Kidney (tissue), 14 donors: Measurements from ENCODE around the gene PYGB. TPM values are rescaled to one million over a fixed set of nuclear protein-coding genes. Genes with fewer than 3 reads are reported as not detected.
A peak's percentile ranks its signal among the peaks of the same experiment; 100 is the strongest.
"Not testable (repeated sequence)": the region's sequence is repeated elsewhere in the genome, so short reads cannot be mapped to it uniquely, and the experiment has no call there.

Experiments used
- DNase-seq, 5 donors: peaks; one replicate each; pipeline ENCODE4 v3.0.0-alpha.2; 2013 to 2020
- FAIRE-seq: peaks from 2 replicates; lab custom pipeline; 2012; peaks lifted over from hg19 to GRCh38; lab: Jason Lieb, UNC
- H3K27ac ChIP-seq, 2 donors: one replicate each; pipeline ENCODE4 v1.7.0; 2013; ENCODE audit warnings: low read depth in 2 of 2, low read length in 2 of 2, inconsistent platforms in 1 of 2
- H3K27me3 ChIP-seq: one replicate; pipeline ENCODE4 v1.7.1; 2013; ENCODE audit warnings: low read length, inconsistent platforms; ENCODE audit not compliant: control insufficient read depth, insufficient read depth
- H3K36me3 ChIP-seq, 3 donors: one replicate each; pipeline versions ENCODE4 v1.7.0 to v1.7.1; 2013; ENCODE audit warnings: low read length in 3 of 3, control low read depth in 1 of 3, inconsistent platforms in 1 of 3; ENCODE audit not compliant: insufficient read depth in 3 of 3, control insufficient read depth in 2 of 3
- H3K4me1 ChIP-seq, 3 donors: one replicate each; pipeline versions ENCODE4 v1.7.0 to v1.7.1; 2013; ENCODE audit warnings: low read length in 3 of 3, inconsistent platforms in 1 of 3, low read depth in 1 of 3; ENCODE audit not compliant: control insufficient read depth in 2 of 3, insufficient read depth in 2 of 3
- H3K4me3 ChIP-seq, 3 donors: one replicate each; pipeline versions ENCODE4 v1.7.0 to v1.8.1; 2013; ENCODE audit warnings: low read length in 3 of 3, control low read depth in 1 of 3, inconsistent platforms in 1 of 3
- H3K9ac ChIP-seq, 3 donors: one replicate each; pipeline versions ENCODE4 v1.7.0 to v1.7.1; 2013; ENCODE audit warnings: low read length in 3 of 3, control low read depth in 1 of 3, inconsistent platforms in 1 of 3
- H3K9me3 ChIP-seq, 3 donors: one replicate each; pipeline versions ENCODE4 v1.7.0 to v1.7.1; 2013; ENCODE audit warnings: low read length in 3 of 3, control low read depth in 1 of 3, inconsistent platforms in 1 of 3; ENCODE audit not compliant: control insufficient read depth in 2 of 3, insufficient read depth in 1 of 3
- CTCF ChIP-seq: IDR thresholded peaks from 3 replicates; pipeline ENCODE4 v1.5.1; 2012; ENCODE audit warnings: mild to moderate bottlenecking, moderate library complexity, borderline replicate concordance; ENCODE audit not compliant: insufficient read depth; ENCODE audit errors: extremely low read depth
- intact Hi-C: fragments of 100-400 bp; cut with DNase I; formaldehyde crosslinking; loops from one replicate; pipeline ENCODE4 v1.11.1; 2022
- polyA plus RNA-seq: library from polyadenylated mRNA; stranded (reverse); fragments of 350-450 nt; fragmentation: Illumina TruSeq; extraction: RNeasy Lipid Tissue Mini Kit (QIAGEN cat#74804); gene quantifications from one replicate; pipeline ENCODE4 v1.2.3, GENCODE V29; 2014; ENCODE audit warnings: low read depth, low replicate concordance; ENCODE audit not compliant: insufficient read depth
- total RNA-seq: library from RNA; stranded (reverse); fragmentation: NEBNext Ultra II Directional; extraction: Animal tissue kit (Norgen Biotek cat#: 25700); gene quantifications from one replicate; pipeline ENCODE4 v1.2.1, GENCODE V29; 2021
- donor health status: control.
- donor health status: control.
- donor health status: control.
- donor health status: control.
- donor health status: control.
- donor health status: DM: yes; HTN: yes; CAD: no.
- donor health status: Normal renal cell carcinoma (clear cell type).

Gene PYGB
- total and polyA plus RNA-seq, 2 donors from 2014 or later = 50.9 to 176 TPM

- H3K27ac ChIP-seq = peak overlapping the region; percentile 45 to 81
- no peak for TF ChIP-seq CTCF
- FAIRE-seq = no peak
- DNase-seq = peak in 2 of 5 donors; percentile 39 to 79
- H3K27me3 ChIP-seq = no peaks in the 10 kb centered on the region
- no peaks in the 10 kb centered on the region for H3K9me3 ChIP-seq
- intact Hi-C loops = no loop called here
- H3K4me3 ChIP-seq = no peak overlapping the region
- no peaks in the 10 kb centered on the region for H3K36me3 ChIP-seq
- H3K9ac ChIP-seq = no peak overlapping the region
- peaks cover 0 to 17% (median 9%) of the 10 kb centered on the region in 3 donors for H3K4me1 ChIP-seq
Measured at GRCh38 chr20:25309395-25310267, 61.7 kb downstream of the PYGB start.

GRCh38 chr20:25310268-25310920 is 62.5 kb downstream of the PYGB start:
- intact Hi-C loops = no loop called here
- Histone ChIP-seq H3K27ac (peak overlapping the region; percentile 45 to 81), H3K9ac (no peak overlapping the region), H3K36me3 (peaks cover 0 to 4% (median 0%) of the 10 kb centered on the region in 3 donors), H3K27me3 (no peaks in the 10 kb centered on the region), H3K4me3 (peak overlapping the region in 2 of 3 donors; percentile 30 to 46), H3K9me3 (no peaks in the 10 kb centered on the region), H3K4me1 (peaks cover 0 to 17% (median 9%) of the 10 kb centered on the region in 3 donors)
- peak in 4 of 5 donors; percentile 21 to 84 (median 46) for DNase-seq
- FAIRE-seq = no peak
- TF ChIP-seq CTCF = peak; percentile 53

- intact Hi-C loops = no loop called here
- no peak overlapping the region for H3K9ac ChIP-seq
- H3K4me1 ChIP-seq = peaks cover 0 to 17% (median 9%) of the 10 kb centered on the region in 3 donors
Measured at GRCh38 chr20:25310921-25311728, 63.2 kb downstream of the PYGB start.

GRCh38 chr20:25312716-25313115 is 64.8 kb downstream of the PYGB start:
- FAIRE-seq, H3K27ac ChIP-seq, H3K9ac ChIP-seq, H3K4me3 ChIP-seq, H3K36me3 ChIP-seq, H3K27me3 ChIP-seq, H3K9me3 ChIP-seq, intact Hi-C loops: not testable (repeated sequence)
- DNase-seq = peak in 1 of 5 donors; percentile 61
- peaks cover 0 to 17% (median 9%) of the 10 kb centered on the region in 3 donors for H3K4me1 ChIP-seq

More at GRCh38 chr20:25310921-25311728, 63.2 kb downstream of the PYGB start:
- Histone ChIP-seq H3K27ac (peak overlapping the region; percentile 45 to 67), H3K4me3 (peak overlapping the region in 2 of 3 donors; percentile 30 to 46), H3K27me3 (no peaks in the 10 kb centered on the region), H3K36me3 (peaks cover 0 to 4% (median 0%) of the 10 kb centered on the region in 3 donors), H3K9me3 (no peaks in the 10 kb centered on the region)
- peak in 1 of 5 donors; percentile 39 for DNase-seq
- no peak for TF ChIP-seq CTCF
- FAIRE-seq = no peak
